ENCODE measurements around the gene L3MBTL3.
A peak's percentile ranks its signal among the peaks of the same experiment; 100 is the strongest.

The L3MBTL3 gene

DNA sequence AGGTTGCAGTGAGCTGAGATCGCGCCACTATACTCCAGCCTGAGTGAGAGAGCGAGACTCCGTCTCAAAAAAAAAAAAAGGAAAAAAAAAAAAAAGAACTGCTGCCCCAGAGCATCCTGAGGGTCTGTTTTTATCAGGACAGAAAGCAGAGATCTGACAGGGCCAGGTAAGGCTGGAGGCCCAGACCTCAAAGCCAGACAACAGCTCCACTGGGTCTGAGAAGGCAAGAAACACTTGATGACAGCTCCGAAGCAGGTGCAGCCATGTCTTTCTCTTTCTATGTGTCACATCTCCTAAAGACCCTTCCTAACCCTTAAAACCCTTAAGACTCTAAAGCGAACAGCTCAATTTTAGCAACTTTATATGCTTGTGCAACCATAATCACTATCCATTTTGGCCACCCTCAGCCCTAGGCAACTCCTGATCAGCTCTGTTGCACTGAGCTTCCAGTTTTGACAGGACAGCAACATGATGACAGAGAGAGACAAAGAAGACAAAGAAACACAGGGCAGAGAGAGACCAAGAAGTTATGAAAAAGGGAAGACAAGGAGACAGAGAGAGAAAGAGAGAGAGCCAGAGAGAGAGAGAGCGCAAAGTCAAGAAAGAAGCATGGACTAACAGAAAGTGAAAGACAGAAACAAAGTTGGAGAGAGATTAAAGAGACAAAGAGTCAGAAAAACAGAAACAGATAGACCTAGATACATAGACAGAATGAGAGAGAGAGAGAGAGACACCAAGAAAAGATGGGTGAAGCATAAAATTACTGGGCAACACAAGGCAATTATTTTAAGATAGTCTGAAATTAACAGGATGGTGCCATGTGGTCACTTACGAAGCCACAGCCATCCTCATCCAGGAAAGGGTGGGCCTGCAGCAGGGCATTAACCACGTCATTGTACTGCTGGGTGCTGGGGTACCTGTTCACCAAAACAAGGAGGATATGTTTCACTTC, 165.2 kb downstream of the L3MBTL3 start:
- peaks cover 7% of the 10 kb centered on the region for H3K4me1 ChIP-seq (ENCODE audit: control insufficient read depth, insufficient read depth, low read length, poor library complexity, severe bottlenecking)
- peak overlapping the region; percentile 11 for H3K27ac ChIP-seq (ENCODE audit: insufficient read depth, low read length, poor library complexity, severe bottlenecking)
- no peaks in the 10 kb centered on the region for H3K9me3 ChIP-seq (ENCODE audit: control insufficient read depth, low read length)
- no peaks in the 10 kb centered on the region for H3K36me3 ChIP-seq (ENCODE audit: control insufficient read depth, insufficient read depth, low read length)
- DNase-seq, result peak; percentile 12 to 29 (median 21)
- H3K27me3 ChIP-seq (replicated peaks; ENCODE audit: control insufficient read depth, insufficient read depth, low read length, poor library complexity, severe bottlenecking), result no peaks in the 10 kb centered on the region
- H3K4me3 ChIP-seq (ENCODE audit: insufficient read depth, low read depth, low read length, poor library complexity, severe bottlenecking), result peak overlapping the region; percentile 22

DNA sequence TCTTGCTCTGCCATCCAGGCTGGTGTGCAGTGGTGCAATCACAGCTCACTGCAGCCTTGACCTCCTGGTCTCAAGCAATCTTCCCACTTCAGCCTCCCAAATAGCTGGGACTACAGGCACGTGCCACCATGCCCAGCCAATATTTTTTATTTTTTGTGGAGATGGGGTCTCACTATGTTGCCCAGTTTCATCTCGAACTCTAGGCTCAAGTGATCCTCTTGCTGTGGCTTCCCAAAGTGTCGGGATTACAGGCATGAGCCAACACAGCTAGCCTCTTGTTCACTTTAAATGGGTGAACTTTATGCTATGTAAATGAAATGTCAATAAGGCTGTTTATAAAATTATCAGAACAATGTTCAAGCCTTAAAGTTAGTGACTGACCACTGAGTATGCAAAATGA, 167.3 kb downstream of the L3MBTL3 start:
- peaks cover 7% of the 10 kb centered on the region for H3K4me1 ChIP-seq (ENCODE audit: control insufficient read depth, insufficient read depth, low read length, poor library complexity, severe bottlenecking)
- H3K36me3 ChIP-seq (ENCODE audit: control insufficient read depth, insufficient read depth, low read length), result no peaks in the 10 kb centered on the region
- no peak overlapping the region for H3K27ac ChIP-seq (ENCODE audit: insufficient read depth, low read length, poor library complexity, severe bottlenecking)
- H3K9me3 ChIP-seq (ENCODE audit: control insufficient read depth, low read length), result no peaks in the 10 kb centered on the region
- no peaks in the 10 kb centered on the region for H3K27me3 ChIP-seq (replicated peaks; ENCODE audit: control insufficient read depth, insufficient read depth, low read length, poor library complexity, severe bottlenecking)
- H3K4me3 ChIP-seq (ENCODE audit: insufficient read depth, low read depth, low read length, poor library complexity, severe bottlenecking), result no peak overlapping the region
- no peak for DNase-seq

- no peak overlapping the region for H3K4me3 ChIP-seq (ENCODE audit: insufficient read depth, low read depth, low read length, poor library complexity, severe bottlenecking)
- no peaks in the 10 kb centered on the region for H3K27me3 ChIP-seq (replicated peaks; ENCODE audit: control insufficient read depth, insufficient read depth, low read length, poor library complexity, severe bottlenecking)
- no peaks in the 10 kb centered on the region for H3K36me3 ChIP-seq (ENCODE audit: control insufficient read depth, insufficient read depth, low read length)
- no peaks in the 10 kb centered on the region for H3K9me3 ChIP-seq (ENCODE audit: control insufficient read depth, low read length)
- peaks cover 7% of the 10 kb centered on the region for H3K4me1 ChIP-seq (ENCODE audit: control insufficient read depth, insufficient read depth, low read length, poor library complexity, severe bottlenecking)
- H3K27ac ChIP-seq (ENCODE audit: insufficient read depth, low read length, poor library complexity, severe bottlenecking), result no peak overlapping the region
- no peak for DNase-seq
These were observed 169.2 kb downstream of the L3MBTL3 start for GRCh38 chr6:130187335-130188206.

DNA sequence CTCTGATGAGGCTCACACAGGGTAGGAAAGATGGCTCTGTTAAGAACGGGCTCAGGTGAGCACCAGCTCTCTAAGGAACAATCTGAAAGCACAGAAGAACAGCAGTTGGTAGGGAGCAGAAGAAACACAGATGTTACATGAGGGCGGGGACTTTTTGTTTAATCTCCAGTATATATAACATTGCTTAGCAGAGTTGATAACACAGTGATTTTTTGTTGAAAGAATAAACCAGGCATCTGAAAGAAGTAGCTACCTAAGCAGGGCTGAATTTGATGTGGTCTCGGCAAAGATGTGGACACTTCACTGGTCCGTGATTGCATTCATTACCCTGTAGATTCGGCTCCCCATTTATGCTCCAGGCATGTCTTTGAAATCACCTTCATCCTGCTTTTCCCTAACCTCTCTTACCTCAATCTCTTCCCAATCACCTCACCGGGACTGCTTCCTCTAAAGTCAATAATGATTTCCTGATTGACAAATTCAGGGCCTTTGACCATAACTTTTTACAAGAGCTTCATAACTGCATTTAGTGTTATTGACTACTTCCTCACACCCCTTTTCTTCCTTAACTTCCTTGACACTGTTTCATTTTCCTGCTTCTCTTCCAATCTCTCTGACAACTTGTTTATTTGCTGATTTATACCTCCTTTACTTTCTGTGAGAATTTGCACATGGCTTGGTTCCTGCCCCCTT, 170.0 kb downstream of the L3MBTL3 start:
- Histone ChIP-seq H3K4me1 (ENCODE audit: control insufficient read depth, insufficient read depth, low read length, poor library complexity, severe bottlenecking) (peaks cover 7% of the 10 kb centered on the region), H3K27ac (ENCODE audit: insufficient read depth, low read length, poor library complexity, severe bottlenecking) (no peak overlapping the region), H3K36me3 (ENCODE audit: control insufficient read depth, insufficient read depth, low read length) (no peaks in the 10 kb centered on the region), H3K9me3 (ENCODE audit: control insufficient read depth, low read length) (no peaks in the 10 kb centered on the region), H3K4me3 (ENCODE audit: insufficient read depth, low read depth, low read length, poor library complexity, severe bottlenecking) (no peak overlapping the region), H3K27me3 (replicated peaks; ENCODE audit: control insufficient read depth, insufficient read depth, low read length, poor library complexity, severe bottlenecking) (no peaks in the 10 kb centered on the region)
- no peak for DNase-seq

- H3K4me1 ChIP-seq (ENCODE audit: control insufficient read depth, insufficient read depth, low read length, poor library complexity, severe bottlenecking), result peaks cover under 1% of the 10 kb centered on the region
- DNase-seq, result no peak
- no peak overlapping the region for H3K27ac ChIP-seq (ENCODE audit: insufficient read depth, low read length, poor library complexity, severe bottlenecking)
These were observed 171.4 kb downstream of the L3MBTL3 start for GRCh38 chr6:130189531-130190397.

More at GRCh38 chr6:130189531-130190397, 171.4 kb downstream of the L3MBTL3 start:
- Histone ChIP-seq H3K4me3 (ENCODE audit: insufficient read depth, low read depth, low read length, poor library complexity, severe bottlenecking) (no peak overlapping the region), H3K36me3 (ENCODE audit: control insufficient read depth, insufficient read depth, low read length) (no peaks in the 10 kb centered on the region), H3K9me3 (ENCODE audit: control insufficient read depth, low read length) (no peaks in the 10 kb centered on the region), H3K27me3 (replicated peaks; ENCODE audit: control insufficient read depth, insufficient read depth, low read length, poor library complexity, severe bottlenecking) (no peaks in the 10 kb centered on the region)

All from effector memory CD4-positive, alpha-beta T cell (primary cell).